CD4-positive, CD25-positive, alpha-beta regulatory T cell (primary cell): ENCODE measurements around the gene MCAM. TPM values are rescaled to one million over a fixed set of nuclear protein-coding genes. Genes with fewer than 3 reads are reported as not detected.

Source experiments
- ATAC-seq, 2 donors: fragments of 150-1000 bp; cut with Tn5 transposase; one replicate each; pipeline ENCODE4 v1.10.0; 2021; ENCODE audit warnings: low read depth in 2 of 2, moderate number of reproducible peaks in 2 of 2, moderate library complexity in 1 of 2
- DNase-seq, 3 donors: peaks; one replicate each; pipeline versions ENCODE4 v3.0.0 to v3.0.0-alpha.2; 2012 to 2022; ENCODE audit warnings: mixed read lengths in 1 of 3
- H3K27ac ChIP-seq: one replicate; pipeline ENCODE4 v1.7.0; 2013; ENCODE audit warnings: mild to moderate bottlenecking, low read length; ENCODE audit not compliant: insufficient read depth, poor library complexity, severe bottlenecking
- H3K27me3 ChIP-seq: one replicate; pipeline ENCODE4 v1.7.0; 2013; ENCODE audit warnings: low read length; ENCODE audit not compliant: control insufficient read depth, insufficient read depth
- H3K36me3 ChIP-seq: one replicate; pipeline ENCODE4 v1.7.0; 2013; ENCODE audit warnings: mild to moderate bottlenecking, low read length, moderate library complexity; ENCODE audit not compliant: control insufficient read depth, insufficient read depth
- H3K4me1 ChIP-seq: 2 replicates; pipeline ENCODE4 v1.7.0; 2013; ENCODE audit warnings: mild to moderate bottlenecking, low read length; ENCODE audit not compliant: insufficient read depth, control insufficient read depth, poor library complexity, severe bottlenecking
- H3K4me3 ChIP-seq: one replicate; pipeline ENCODE4 v1.7.0; 2013; ENCODE audit warnings: low read depth, mild to moderate bottlenecking, low read length, moderate library complexity
- H3K9me3 ChIP-seq, 2 experiments: 1 replicate in 1 of 2; 2 replicates in 1 of 2; pipeline ENCODE4 v1.7.0; 2013; ENCODE audit warnings: low read length in 2 of 2, mild to moderate bottlenecking in 1 of 2, moderate library complexity in 1 of 2; ENCODE audit not compliant: control insufficient read depth in 2 of 2
- H3K27ac Mint-ChIP-seq, 3 donors: one replicate each; pipeline ENCODE4 v1.8.0; 2020 to 2022; ENCODE audit warnings: mild to moderate bottlenecking in 3 of 3, mixed read lengths in 3 of 3, moderate library complexity in 2 of 3
- H3K27me3 Mint-ChIP-seq: one replicate; pipeline ENCODE4 v1.8.0; 2022; ENCODE audit warnings: mild to moderate bottlenecking, mixed read lengths
- H3K36me3 Mint-ChIP-seq: one replicate; pipeline ENCODE4 v1.8.0; 2020; ENCODE audit warnings: mixed read lengths
- H3K4me1 Mint-ChIP-seq, 4 donors: one replicate each; pipeline ENCODE4 v1.8.0; 2020 to 2022; ENCODE audit warnings: mixed read lengths in 4 of 4, mild to moderate bottlenecking in 1 of 4
- H3K4me3 Mint-ChIP-seq, 4 donors: one replicate each; pipeline ENCODE4 v1.8.0; 2020 to 2022; ENCODE audit warnings: mild to moderate bottlenecking in 4 of 4, mixed read lengths in 4 of 4, moderate library complexity in 3 of 4
- H3K9me3 Mint-ChIP-seq, 7 donors: one replicate each; pipeline ENCODE4 v1.8.0; 2020 to 2022; ENCODE audit warnings: mixed read lengths in 7 of 7, mild to moderate bottlenecking in 3 of 7, moderate library complexity in 2 of 7
- polyA plus RNA-seq, 4 donors: library from polyadenylated mRNA; unstranded; fragments of 300-500 nt; fragmentation: Illumina TruSeq; gene quantifications; one replicate each; pipeline ENCODE4 v1.2.3, GENCODE V29; 2021
- total RNA-seq: library from RNA; stranded (reverse); gene quantifications from one replicate; pipeline ENCODE4 v1.2.3, GENCODE V29; 2022

The MCAM gene
- total and polyA plus RNA-seq, 5 donors from 2014 or later, result 0.37 to 10.1 (median 1.6) TPM

DNA sequence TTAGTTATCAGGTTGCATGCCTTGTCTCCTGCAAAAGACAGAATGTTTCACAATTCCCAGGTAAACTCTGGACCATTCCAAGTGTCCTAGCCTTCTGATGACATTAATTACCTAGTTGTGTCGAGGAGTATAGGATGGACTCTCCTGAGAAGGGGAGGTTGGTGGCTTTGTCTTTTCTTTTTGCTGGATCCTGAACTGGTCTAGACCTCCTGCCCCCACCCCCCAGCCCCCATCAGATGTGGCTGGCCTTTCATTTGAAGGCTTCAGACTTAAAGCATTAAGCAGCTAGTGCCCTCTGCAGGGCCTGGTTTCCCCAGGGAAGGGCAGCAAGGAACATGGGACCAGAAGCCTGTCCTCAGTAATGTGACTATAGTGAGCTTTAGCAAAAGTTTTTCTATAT lies 9.7 kb downstream of the MCAM start:
- ATAC-seq (no peak), DNase-seq (no peak)
- Histone ChIP-seq H3K36me3 (peaks cover 27% of the 10 kb centered on the region), H3K27me3 (no peaks in the 10 kb centered on the region), H3K9me3 (no peaks in the 10 kb centered on the region), H3K27ac (peak overlapping the region; percentile 45), H3K4me1 (peaks cover 19% of the 10 kb centered on the region), H3K4me3 (no peak overlapping the region)
- H3K27ac Mint-ChIP-seq, result peak overlapping the region; percentile 80 to 98 (median 92)
- peaks cover 20% of the 10 kb centered on the region for H3K36me3 Mint-ChIP-seq
- H3K4me3 Mint-ChIP-seq, result no peak overlapping the region
- H3K27me3 Mint-ChIP-seq, result no peaks in the 10 kb centered on the region
- no peaks in the 10 kb centered on the region for H3K9me3 Mint-ChIP-seq
- H3K4me1 Mint-ChIP-seq, result peaks cover 8 to 30% (median 20%) of the 10 kb centered on the region in 4 donors

DNA sequence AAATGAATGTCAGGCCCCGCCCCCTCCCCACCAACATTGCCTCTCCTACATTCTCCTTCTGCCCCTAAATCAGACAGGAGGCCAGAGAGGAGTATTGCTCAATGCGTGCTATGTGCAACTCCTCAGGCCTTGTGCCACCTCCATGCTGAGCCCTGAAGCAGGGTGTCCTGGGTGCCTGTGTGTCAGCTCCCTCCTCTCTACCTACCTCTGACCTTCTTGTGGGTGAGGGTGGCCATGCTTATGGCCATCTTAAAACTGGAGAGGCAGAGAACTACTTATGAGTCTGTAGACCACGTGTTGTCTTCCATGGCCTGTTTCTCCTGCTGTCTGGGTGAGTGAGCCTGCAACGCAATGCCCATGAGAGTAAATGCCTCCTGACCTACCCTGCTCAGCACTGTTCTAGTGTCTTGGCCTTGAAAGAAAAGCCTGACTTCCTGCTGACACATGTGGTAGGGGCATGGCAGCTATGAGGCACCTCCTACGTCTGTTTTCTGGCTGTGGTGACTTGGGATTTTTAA lies 10.5 kb downstream of the MCAM start:
- Histone ChIP-seq H3K4me1 (peaks cover 19% of the 10 kb centered on the region), H3K4me3 (no peak overlapping the region), H3K27me3 (no peaks in the 10 kb centered on the region), H3K27ac (peak overlapping the region; percentile 42), H3K9me3 (no peaks in the 10 kb centered on the region), H3K36me3 (peaks cover 34% of the 10 kb centered on the region)
- Mint-ChIP-seq H3K27me3 (no peaks in the 10 kb centered on the region), H3K4me1 (peaks cover 8 to 30% (median 22%) of the 10 kb centered on the region in 4 donors), H3K4me3 (peak overlapping the region in 3 of 4 donors; percentile 16 to 78 (median 22)), H3K36me3 (peaks cover 26% of the 10 kb centered on the region), H3K27ac (peak overlapping the region; percentile 84 to 98 (median 92)), H3K9me3 (no peaks in the 10 kb centered on the region)
- DNase-seq, result peak in 2 of 3 donors; percentile 49 to 50
- ATAC-seq, result peak; percentile 77 to 81

- DNase-seq (peak in 1 of 3 donors; percentile 16), ATAC-seq (peak in 1 of 2 donors; percentile 13)
- Histone ChIP-seq H3K4me1 (peaks cover 19% of the 10 kb centered on the region), H3K36me3 (peaks cover 41% of the 10 kb centered on the region), H3K27ac (peak overlapping the region; percentile 42), H3K27me3 (no peaks in the 10 kb centered on the region), H3K9me3 (no peaks in the 10 kb centered on the region), H3K4me3 (no peak overlapping the region)
- Mint-ChIP-seq H3K27me3 (no peaks in the 10 kb centered on the region), H3K27ac (peak overlapping the region; percentile 92 to 98 (median 95)), H3K4me1 (peaks cover 8 to 30% (median 22%) of the 10 kb centered on the region in 4 donors), H3K36me3 (peaks cover 32% of the 10 kb centered on the region), H3K9me3 (no peaks in the 10 kb centered on the region), H3K4me3 (peak overlapping the region in 2 of 4 donors; percentile 51 to 78)
Measured at GRCh38 chr11:119305556-119306372, 11.2 kb downstream of the MCAM start.

DNA sequence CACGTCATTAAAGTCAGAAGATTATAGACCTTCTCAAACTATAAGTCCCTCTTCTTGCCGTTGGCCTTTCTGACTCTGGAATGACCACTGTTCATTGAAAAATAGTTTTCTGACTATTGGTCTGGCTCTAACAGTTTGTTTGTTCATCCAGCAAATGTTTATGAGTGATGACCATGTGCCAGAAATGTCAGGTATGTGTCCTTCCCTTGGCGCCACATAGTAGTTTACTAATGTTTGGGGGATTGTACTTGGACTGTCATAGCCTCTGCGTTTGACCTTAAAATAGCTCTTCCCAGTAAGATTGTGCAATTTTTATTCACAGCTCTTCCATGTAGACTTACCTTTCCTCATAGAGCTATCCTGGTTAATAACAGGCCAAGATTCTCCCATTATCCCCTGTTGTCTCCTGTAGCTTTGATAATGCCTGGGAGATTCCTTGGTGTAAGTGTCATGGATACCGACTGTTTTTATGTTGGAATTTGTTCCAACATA lies 13.7 kb downstream of the MCAM start:
- H3K4me3 ChIP-seq, result no peak overlapping the region
- no peaks in the 10 kb centered on the region for H3K27me3 Mint-ChIP-seq
- H3K9me3 ChIP-seq, result no peaks in the 10 kb centered on the region
- H3K27ac Mint-ChIP-seq, result peak overlapping the region in 1 of 3 donors; percentile 65
- H3K4me1 Mint-ChIP-seq, result peaks cover 8 to 30% (median 23%) of the 10 kb centered on the region in 4 donors
- no peaks in the 10 kb centered on the region for H3K27me3 ChIP-seq
- H3K36me3 ChIP-seq, result peaks cover 66% of the 10 kb centered on the region
- DNase-seq, result no peak
- H3K4me3 Mint-ChIP-seq, result no peak overlapping the region
- no peak overlapping the region for H3K27ac ChIP-seq
- no peaks in the 10 kb centered on the region for H3K9me3 Mint-ChIP-seq
- H3K4me1 ChIP-seq, result peaks cover 19% of the 10 kb centered on the region
- peaks cover 50% of the 10 kb centered on the region for H3K36me3 Mint-ChIP-seq
- ATAC-seq, result no peak

DNA sequence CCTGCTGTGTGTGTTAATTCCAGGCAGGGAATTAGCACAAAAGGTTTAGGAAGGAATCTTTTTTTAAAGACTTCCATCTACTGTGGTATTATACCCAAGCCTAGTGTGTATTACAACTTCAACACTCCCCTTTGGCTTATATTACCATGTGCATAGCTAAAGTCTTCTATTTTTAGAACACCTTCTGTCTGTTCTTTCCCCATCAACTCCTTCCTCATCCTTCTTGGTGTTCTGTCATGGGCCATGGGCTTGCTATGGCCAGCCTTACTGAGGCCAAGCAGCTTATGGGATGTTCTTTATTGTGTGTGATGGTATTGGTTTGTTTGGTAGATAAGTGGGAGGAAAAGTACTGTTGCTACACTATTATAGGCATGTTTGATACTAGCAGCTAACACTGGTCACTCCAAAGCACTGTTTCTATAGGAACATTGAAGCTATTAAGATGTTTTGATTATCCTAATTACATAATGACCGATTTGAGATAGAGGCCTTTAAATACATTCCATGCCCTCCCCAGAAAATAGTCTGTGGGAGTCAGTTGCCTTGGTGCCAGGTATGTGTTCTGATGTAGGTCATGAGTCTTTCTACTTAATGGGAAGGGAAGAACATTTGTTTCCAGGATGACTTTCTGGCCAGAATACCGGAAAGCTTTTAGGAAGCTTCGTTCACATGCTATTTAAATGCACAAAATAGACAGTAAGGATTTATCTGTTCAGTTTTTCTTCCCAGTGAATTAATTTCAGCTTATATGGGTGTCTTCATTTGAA lies 16.5 kb downstream of the MCAM start:
- no peaks in the 10 kb centered on the region for H3K9me3 Mint-ChIP-seq
- H3K4me3 Mint-ChIP-seq, result no peak overlapping the region
- peak overlapping the region in 1 of 3 donors; percentile 21 for H3K27ac Mint-ChIP-seq
- H3K9me3 ChIP-seq, result no peaks in the 10 kb centered on the region
- H3K27me3 ChIP-seq, result no peaks in the 10 kb centered on the region
- H3K36me3 Mint-ChIP-seq, result peaks cover 63% of the 10 kb centered on the region
- no peak for DNase-seq
- ATAC-seq, result no peak
- H3K27me3 Mint-ChIP-seq, result no peaks in the 10 kb centered on the region
- peaks cover 83% of the 10 kb centered on the region for H3K36me3 ChIP-seq
- H3K27ac ChIP-seq, result no peak overlapping the region
- H3K4me1 ChIP-seq, result peaks cover 4% of the 10 kb centered on the region
- no peak overlapping the region for H3K4me3 ChIP-seq
- H3K4me1 Mint-ChIP-seq, result peaks cover 3 to 13% (median 8%) of the 10 kb centered on the region in 4 donors

DNA sequence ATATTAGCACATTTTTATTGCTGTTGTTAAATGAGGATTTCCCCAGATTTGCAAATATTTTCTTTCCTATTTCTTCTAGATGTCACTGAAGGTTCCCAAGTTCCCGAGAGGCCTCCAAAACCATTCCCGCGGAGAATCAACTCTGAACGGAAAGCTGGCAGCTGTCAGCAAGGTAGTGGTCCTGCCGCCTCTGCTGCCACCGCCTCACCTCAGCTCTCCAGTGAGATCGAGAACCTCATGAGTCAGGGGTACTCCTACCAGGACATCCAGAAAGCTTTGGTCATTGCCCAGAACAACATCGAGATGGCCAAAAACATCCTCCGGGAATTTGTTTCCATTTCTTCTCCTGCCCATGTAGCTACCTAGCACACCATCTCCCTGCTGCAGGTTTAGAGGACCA lies 17.5 kb downstream of the MCAM start:
- Histone ChIP-seq H3K4me1 (no peaks in the 10 kb centered on the region), H3K9me3 (no peaks in the 10 kb centered on the region), H3K36me3 (peaks cover 82% of the 10 kb centered on the region), H3K27me3 (no peaks in the 10 kb centered on the region), H3K27ac (no peak overlapping the region), H3K4me3 (no peak overlapping the region)
- peaks cover 60% of the 10 kb centered on the region for H3K36me3 Mint-ChIP-seq
- H3K27ac Mint-ChIP-seq, result no peak overlapping the region
- ATAC-seq (no peak), DNase-seq (no peak)
- H3K9me3 Mint-ChIP-seq, result no peaks in the 10 kb centered on the region
- no peak overlapping the region for H3K4me3 Mint-ChIP-seq
- peaks cover 0 to 10% (median 1%) of the 10 kb centered on the region in 4 donors for H3K4me1 Mint-ChIP-seq
- no peaks in the 10 kb centered on the region for H3K27me3 Mint-ChIP-seq

DNA sequence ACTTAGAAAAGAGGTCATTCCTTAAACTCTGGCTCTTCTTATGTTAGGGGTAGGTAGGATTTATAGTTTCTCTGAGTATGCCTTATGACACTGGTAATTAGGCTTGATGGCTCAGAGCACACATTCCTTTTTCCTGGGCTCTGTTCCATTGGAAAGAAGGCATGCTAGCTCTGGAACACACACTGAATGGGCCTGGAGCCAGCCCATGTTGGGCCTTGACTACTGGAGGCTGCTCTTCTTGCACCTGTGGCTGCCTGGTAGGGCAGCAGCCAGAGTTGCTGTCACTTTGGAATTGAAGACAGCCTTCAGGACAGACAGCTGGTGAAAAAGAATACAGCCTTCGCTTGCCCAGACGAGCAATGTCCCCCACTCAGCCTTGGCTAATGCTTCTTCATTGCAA lies 18.2 kb downstream of the MCAM start:
- no peak for ATAC-seq
- no peak overlapping the region for H3K27ac Mint-ChIP-seq
- H3K27me3 Mint-ChIP-seq, result no peaks in the 10 kb centered on the region
- Histone ChIP-seq H3K27ac (no peak overlapping the region), H3K9me3 (no peaks in the 10 kb centered on the region), H3K36me3 (peaks cover 78% of the 10 kb centered on the region), H3K27me3 (no peaks in the 10 kb centered on the region), H3K4me1 (no peaks in the 10 kb centered on the region), H3K4me3 (no peak overlapping the region)
- H3K9me3 Mint-ChIP-seq, result no peaks in the 10 kb centered on the region
- DNase-seq, result no peak
- peaks cover 57% of the 10 kb centered on the region for H3K36me3 Mint-ChIP-seq
- peaks cover 0 to 9% (median 0%) of the 10 kb centered on the region in 4 donors for H3K4me1 Mint-ChIP-seq
- H3K4me3 Mint-ChIP-seq, result no peak overlapping the region
